Measurements from ENCODE around the gene FRS3. TPM values are rescaled to one million over a fixed set of nuclear protein-coding genes. Genes with fewer than 3 reads are reported as not detected.

FRS3 gene
- total RNA-seq, 2 experiments from 2014 or later = 5.6 to 8.7 TPM

GRCh38 chr6:41799559-41799911 is 19.8 kb upstream of the FRS3 start:
- peaks cover 59% of the 10 kb centered on the region for H3K36me3 ChIP-seq (ENCODE audit: insufficient read depth, low read length)
- DNase-seq (ENCODE audit: low spot score) = no peak
- POLR2A ChIA-PET = no interaction called here
- no peaks in the 10 kb centered on the region for H4K20me1 ChIP-seq (ENCODE audit: insufficient read depth, low read length)
- no peak overlapping the region for H3K4me3 ChIP-seq (ENCODE audit: low read depth, low read length, poor library complexity, severe bottlenecking)
- no peaks in the 10 kb centered on the region for H3K4me1 ChIP-seq (ENCODE audit: insufficient read depth, low read length, poor library complexity, severe bottlenecking)
- no peak overlapping the region for H2AFZ ChIP-seq (ENCODE audit: low read length)
- CTCF ChIA-PET (ENCODE audit: unreplicated experiment) = interaction anchor here (0.6 kb wide), 1 partner anchor 46 kb away, joined by 3 read pairs; no protein-coding TSS in a partner anchor
- H3K4me2 ChIP-seq (ENCODE audit: low read length) = no peak overlapping the region
- no TSS peak for BruUV-seq (replicated peaks)
- intact Hi-C loops (cut with micrococcal nuclease; ENCODE audit: unreplicated experiment) = no loop called here
- no peaks in the 10 kb centered on the region for H3K79me2 ChIP-seq (ENCODE audit: insufficient read depth, low read depth, low read length)
- no peaks in the 10 kb centered on the region for H3K9me2 ChIP-seq (ENCODE audit: insufficient read depth, low read length)
- TF ChIP-seq, protein P1, sequence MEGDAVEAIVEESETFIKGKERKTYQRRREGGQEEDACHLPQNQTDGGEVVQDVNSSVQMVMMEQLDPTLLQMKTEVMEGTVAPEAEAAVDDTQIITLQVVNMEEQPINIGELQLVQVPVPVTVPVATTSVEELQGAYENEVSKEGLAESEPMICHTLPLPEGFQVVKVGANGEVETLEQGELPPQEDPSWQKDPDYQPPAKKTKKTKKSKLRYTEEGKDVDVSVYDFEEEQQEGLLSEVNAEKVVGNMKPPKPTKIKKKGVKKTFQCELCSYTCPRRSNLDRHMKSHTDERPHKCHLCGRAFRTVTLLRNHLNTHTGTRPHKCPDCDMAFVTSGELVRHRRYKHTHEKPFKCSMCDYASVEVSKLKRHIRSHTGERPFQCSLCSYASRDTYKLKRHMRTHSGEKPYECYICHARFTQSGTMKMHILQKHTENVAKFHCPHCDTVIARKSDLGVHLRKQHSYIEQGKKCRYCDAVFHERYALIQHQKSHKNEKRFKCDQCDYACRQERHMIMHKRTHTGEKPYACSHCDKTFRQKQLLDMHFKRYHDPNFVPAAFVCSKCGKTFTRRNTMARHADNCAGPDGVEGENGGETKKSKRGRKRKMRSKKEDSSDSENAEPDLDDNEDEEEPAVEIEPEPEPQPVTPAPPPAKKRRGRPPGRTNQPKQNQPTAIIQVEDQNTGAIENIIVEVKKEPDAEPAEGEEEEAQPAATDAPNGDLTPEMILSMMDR (conservative IDR thresholded peaks at IDR 0.05; ENCODE audit: low read length) = no peak
- TF ChIP-seq EZH2phosphoT487 (IDR thresholded peaks at IDR 0.05; ENCODE audit: borderline replicate concordance, low read depth, low read length) = no peak
- no peaks in the 10 kb centered on the region for H3K9me3 ChIP-seq (ENCODE audit: low read length)
- H3K27ac ChIP-seq (ENCODE audit: low read depth, low read length, poor library complexity, severe bottlenecking) = no peak overlapping the region

- ChIA-PET CTCF (ENCODE audit: unreplicated experiment) (no interaction called here), POLR2A (no interaction called here)
- no TSS peak for BruUV-seq (replicated peaks)
- Histone ChIP-seq H3K36me3 (ENCODE audit: insufficient read depth, low read length) (peaks cover 62% of the 10 kb centered on the region), H3K9me2 (ENCODE audit: insufficient read depth, low read length) (no peaks in the 10 kb centered on the region), H3K4me2 (ENCODE audit: low read length) (no peak overlapping the region), H3K4me3 (ENCODE audit: low read depth, low read length, poor library complexity, severe bottlenecking) (no peak overlapping the region), H3K9me3 (ENCODE audit: low read length) (no peaks in the 10 kb centered on the region), H3K4me1 (ENCODE audit: insufficient read depth, low read length, poor library complexity, severe bottlenecking) (no peaks in the 10 kb centered on the region), H3K27ac (ENCODE audit: low read depth, low read length, poor library complexity, severe bottlenecking) (no peak overlapping the region), H4K20me1 (ENCODE audit: insufficient read depth, low read length) (no peaks in the 10 kb centered on the region), H3K79me2 (ENCODE audit: insufficient read depth, low read depth, low read length) (no peaks in the 10 kb centered on the region), H2AFZ (ENCODE audit: low read length) (no peak overlapping the region)
- intact Hi-C loops (cut with micrococcal nuclease; ENCODE audit: unreplicated experiment) = no loop called here
- no peak for DNase-seq (ENCODE audit: low spot score)
- no peak for TF ChIP-seq EZH2phosphoT487 (IDR thresholded peaks at IDR 0.05; ENCODE audit: borderline replicate concordance, low read depth, low read length)
- TF ChIP-seq, protein P1 (conservative IDR thresholded peaks at IDR 0.05; ENCODE audit: low read length) = no peak
These were observed 19.3 kb upstream of the FRS3 start for GRCh38 chr6:41798901-41799558.

- no TSS peak for BruUV-seq (replicated peaks)
- CTCF ChIA-PET (ENCODE audit: unreplicated experiment) = no interaction called here
- no peaks in the 10 kb centered on the region for H3K9me2 ChIP-seq (ENCODE audit: insufficient read depth, low read length)
These were observed 16.8 kb upstream of the FRS3 start for GRCh38 chr6:41796474-41796873.

More at GRCh38 chr6:41796474-41796873, 16.8 kb upstream of the FRS3 start:
- Histone ChIP-seq H3K4me3 (ENCODE audit: low read depth, low read length, poor library complexity, severe bottlenecking) (no peak overlapping the region), H3K4me1 (ENCODE audit: insufficient read depth, low read length, poor library complexity, severe bottlenecking) (no peaks in the 10 kb centered on the region), H3K27ac (ENCODE audit: low read depth, low read length, poor library complexity, severe bottlenecking) (no peak overlapping the region), H3K4me2 (ENCODE audit: low read length) (no peak overlapping the region), H3K79me2 (ENCODE audit: insufficient read depth, low read depth, low read length) (no peaks in the 10 kb centered on the region; the same call in 1 of the 2 replicates), H3K36me3 (ENCODE audit: insufficient read depth, low read length) (peaks cover 79% of the 10 kb centered on the region), H3K9me3 (ENCODE audit: low read length) (no peaks in the 10 kb centered on the region), H2AFZ (ENCODE audit: low read length) (no peak overlapping the region), H4K20me1 (ENCODE audit: insufficient read depth, low read length) (no peaks in the 10 kb centered on the region; the same call in 1 of the 2 replicates)
- POLR2A ChIA-PET = interaction anchor here (0.7 kb wide), 1 partner anchor 212 kb away, joined by 3 read pairs; no protein-coding TSS in a partner anchor
- intact Hi-C loops (cut with micrococcal nuclease; ENCODE audit: unreplicated experiment) = no loop called here
- TF ChIP-seq, protein P1 (conservative IDR thresholded peaks at IDR 0.05; ENCODE audit: low read length) = no peak
- no peak for TF ChIP-seq EZH2phosphoT487 (IDR thresholded peaks at IDR 0.05; ENCODE audit: borderline replicate concordance, low read depth, low read length)
- no peak for DNase-seq (ENCODE audit: low spot score)
